ENCODE data around the gene FHAD1. TPM values are rescaled to one million over a fixed set of nuclear protein-coding genes. Genes with fewer than 3 reads are reported as not detected.

The FHAD1 gene
- polyA plus RNA-seq, 3 donors: 0.67 to 0.69 TPM; not detected in 1

GRCh38 chr1:15393475-15394257 lies 146.6 kb downstream of the FHAD1 start:
- Mint-ChIP-seq H3K4me1 (no peaks in the 10 kb centered on the region), H3K4me3 (no peak overlapping the region), H3K27ac (no peak overlapping the region), H3K36me3 (no peaks in the 10 kb centered on the region), H3K27me3 (ENCODE audit: low read depth in 3 of 3) (peaks cover 0 to 5% (median 4%) of the 10 kb centered on the region in 3 donors), H3K9me3 (peaks cover 0 to 5% (median 0%) of the 10 kb centered on the region in 7 donors)
- no peaks in the 10 kb centered on the region for H3K79me2 ChIP-seq (ENCODE audit: insufficient read depth, low read length)
- DNase-seq: no peak
- no peaks in the 10 kb centered on the region for H3K4me1 ChIP-seq (ENCODE audit: control insufficient read depth in 1 of 2, insufficient read depth in 2 of 2, low read length in 2 of 2)
- intact Hi-C loops (cut with micrococcal nuclease): no loop called here
- no peak overlapping the region for H3K27ac ChIP-seq (ENCODE audit: low read depth in 1 of 2, low read length in 2 of 2)
- WGBS (ENCODE audit: insufficient coverage): 80% methylated on average over 7 of the region's 9 CpGs
- H3K9me3 ChIP-seq (replicated peaks in 1 of 2; ENCODE audit: control insufficient read depth in 1 of 2, insufficient read depth in 1 of 2, low read length in 2 of 2): no peaks in the 10 kb centered on the region
- TF ChIP-seq CTCF (IDR thresholded peaks at IDR 0.05): no peak
- H3K9ac ChIP-seq (ENCODE audit: insufficient read depth, low read length, poor library complexity, severe bottlenecking): no peak overlapping the region
- no peaks in the 10 kb centered on the region for H3K36me3 ChIP-seq (replicated peaks in 1 of 2; ENCODE audit: control insufficient read depth in 1 of 2, insufficient read depth in 2 of 2, low read length in 2 of 2)
- H4K20me1 ChIP-seq (ENCODE audit: insufficient read depth, low read length): no peaks in the 10 kb centered on the region
- H3K4me3 ChIP-seq (replicated peaks in 1 of 3; ENCODE audit: low read depth in 2 of 3, low read length in 3 of 3): no peak overlapping the region
- no peak overlapping the region for H3K4me2 ChIP-seq (replicated peaks; ENCODE audit: extremely low read depth, low read length, poor library complexity, severe bottlenecking)
- no peak overlapping the region for H2AFZ ChIP-seq (ENCODE audit: insufficient read depth, low read depth, low read length, poor library complexity, severe bottlenecking)
- no peaks in the 10 kb centered on the region for H3K27me3 ChIP-seq (ENCODE audit: control insufficient read depth in 2 of 2, insufficient read depth in 2 of 2, low read length in 2 of 2)

- no peaks in the 10 kb centered on the region for H3K36me3 ChIP-seq (replicated peaks in 1 of 2; ENCODE audit: control insufficient read depth in 1 of 2, insufficient read depth in 2 of 2, low read length in 2 of 2)
- TF ChIP-seq CTCF (IDR thresholded peaks at IDR 0.05): no peak
- no peak overlapping the region for H2AFZ ChIP-seq (ENCODE audit: insufficient read depth, low read depth, low read length, poor library complexity, severe bottlenecking)
- H3K27me3 Mint-ChIP-seq (ENCODE audit: low read depth in 3 of 3): peaks cover 0 to 5% (median 4%) of the 10 kb centered on the region in 3 donors
- H3K27ac Mint-ChIP-seq: no peak overlapping the region
- H3K79me2 ChIP-seq (ENCODE audit: insufficient read depth, low read length): no peaks in the 10 kb centered on the region
- WGBS (ENCODE audit: insufficient coverage): no CpG with 5 or more reads among the region's 3 CpGs
- no peaks in the 10 kb centered on the region for H3K36me3 Mint-ChIP-seq
- intact Hi-C loops (cut with micrococcal nuclease): no loop called here
- no peak overlapping the region for H3K4me3 Mint-ChIP-seq
- H3K4me1 ChIP-seq (ENCODE audit: control insufficient read depth in 1 of 2, insufficient read depth in 2 of 2, low read length in 2 of 2): no peaks in the 10 kb centered on the region
- H3K4me1 Mint-ChIP-seq: no peaks in the 10 kb centered on the region
- no peak overlapping the region for H3K27ac ChIP-seq (ENCODE audit: low read depth in 1 of 2, low read length in 2 of 2)
- peaks cover under 1 to 8% (median under 1%) of the 10 kb centered on the region in 7 donors for H3K9me3 Mint-ChIP-seq
- H3K4me2 ChIP-seq (replicated peaks; ENCODE audit: extremely low read depth, low read length, poor library complexity, severe bottlenecking): no peak overlapping the region
- no peak for DNase-seq
- H3K4me3 ChIP-seq (replicated peaks in 1 of 3; ENCODE audit: low read depth in 2 of 3, low read length in 3 of 3): no peak overlapping the region
- no peaks in the 10 kb centered on the region for H3K9me3 ChIP-seq (replicated peaks in 1 of 2; ENCODE audit: control insufficient read depth in 1 of 2, insufficient read depth in 1 of 2, low read length in 2 of 2)
- no peaks in the 10 kb centered on the region for H3K27me3 ChIP-seq (ENCODE audit: control insufficient read depth in 2 of 2, insufficient read depth in 2 of 2, low read length in 2 of 2)
- H3K9ac ChIP-seq (ENCODE audit: insufficient read depth, low read length, poor library complexity, severe bottlenecking): no peak overlapping the region
- H4K20me1 ChIP-seq (ENCODE audit: insufficient read depth, low read length): no peaks in the 10 kb centered on the region
These were observed 147.3 kb downstream of the FHAD1 start for GRCh38 chr1:15394258-15394690.
